GM12872 (cell line): ENCODE data around the gene DBP.

Experiments used
- CTCF ChIP-seq: IDR thresholded peaks from 3 replicates; pipeline ENCODE4 v1.5.1; 2011; ENCODE audit warnings: low read depth, mild to moderate bottlenecking, low read length, moderate library complexity; ENCODE audit not compliant: insufficient read depth

The DBP gene

GRCh38 chr19:48661711-48662090 lies 24.5 kb upstream of the DBP start:
- TF ChIP-seq CTCF, result no peak

GRCh38 chr19:48660852-48661710 lies 23.9 kb upstream of the DBP start:
- TF ChIP-seq CTCF, result no peak

GRCh38 chr19:48659768-48660167 lies 22.6 kb upstream of the DBP start:
- TF ChIP-seq CTCF, result no peak

GRCh38 chr19:48658483-48658882 lies 21.3 kb upstream of the DBP start:
- no peak for TF ChIP-seq CTCF

GRCh38 chr19:48656840-48657474 lies 19.8 kb upstream of the DBP start:
- TF ChIP-seq CTCF, result no peak

- no peak for TF ChIP-seq CTCF
Measured at GRCh38 chr19:48654299-48655059, 17.3 kb upstream of the DBP start.

- TF ChIP-seq CTCF, result no peak
Measured at GRCh38 chr19:48651683-48652048, 14.5 kb upstream of the DBP start.
